HEK293T (cell line): ENCODE measurements around the gene CBX2.

ENCODE experiments used
- CTCF ChIA-PET: fragments of 350-600 bp; formaldehyde crosslinking; extraction: SDS; loops from one replicate; lab custom pipeline; 2021; ENCODE audit warnings: antibody characterized with exemption, inconsistent platforms; lab: Yijun Ruan, JAX
- POLR2A ChIA-PET: fragments of 350-600 bp; formaldehyde crosslinking; extraction: SDS; loops from one replicate; lab custom pipeline; 2020; ENCODE audit warnings: antibody characterized with exemption, inconsistent platforms; lab: Yijun Ruan, JAX
- DNase-seq: peaks from one replicate; pipeline ENCODE4 v3.0.0; 2012; ENCODE audit warnings: mixed read lengths; ENCODE audit errors: extremely low spot score
- ARNT ChIP-seq: fragments of 450-650 bp; IDR thresholded peaks from 2 replicates; pipeline ENCODE4 v1.6.1; 2017; ENCODE audit warnings: mild to moderate bottlenecking
- BHLHE40 ChIP-seq: fragments of 450-650 bp; IDR thresholded peaks from 2 replicates; pipeline ENCODE4 v1.6.1; 2016; ENCODE audit warnings: mild to moderate bottlenecking, moderate library complexity, borderline replicate concordance
- CTBP1 ChIP-seq: fragments of 450-650 bp; IDR thresholded peaks from 2 replicates; pipeline ENCODE4 v1.6.1; 2016; ENCODE audit warnings: borderline replicate concordance
- ELF4 ChIP-seq: fragments of 450-650 bp; IDR thresholded peaks from 2 replicates; pipeline ENCODE4 v1.6.1; 2017; ENCODE audit warnings: antibody characterized with exemption
- FOXA1 ChIP-seq: fragments of 450-650 bp; IDR thresholded peaks from 2 replicates; pipeline ENCODE4 v1.6.1; 2016; ENCODE audit warnings: mild to moderate bottlenecking
- FOXK2 ChIP-seq: fragments of 450-650 bp; IDR thresholded peaks from 2 replicates; pipeline ENCODE4 v1.6.1; 2016; ENCODE audit warnings: mild to moderate bottlenecking
- FOXM1 ChIP-seq: fragments of 450-650 bp; IDR thresholded peaks from 2 replicates; pipeline ENCODE4 v1.6.1; 2017; ENCODE audit warnings: mild to moderate bottlenecking, borderline replicate concordance
- HDGF ChIP-seq: fragments of 450-650 bp; IDR thresholded peaks from 2 replicates; pipeline ENCODE4 v1.6.1; 2017; ENCODE audit warnings: antibody characterized with exemption, borderline replicate concordance
- L3MBTL2 ChIP-seq: fragments of 450-650 bp; conservative IDR thresholded peaks from 2 replicates; pipeline ENCODE4 v1.6.1; 2016; ENCODE audit warnings: mild to moderate bottlenecking
- LEF1 ChIP-seq: fragments of 450-650 bp; IDR thresholded peaks from 2 replicates; pipeline ENCODE4 v1.6.1; 2017; ENCODE audit warnings: mild to moderate bottlenecking, borderline replicate concordance
- NFRKB ChIP-seq: fragments of 450-650 bp; IDR thresholded peaks from 2 replicates; pipeline ENCODE4 v1.6.1; 2016; ENCODE audit warnings: mild to moderate bottlenecking, moderate library complexity
- PKNOX1 ChIP-seq: fragments of 450-650 bp; IDR thresholded peaks from 2 replicates; pipeline ENCODE4 v1.6.1; 2016
- SP1 ChIP-seq: fragments of 450-650 bp; IDR thresholded peaks from 2 replicates; pipeline ENCODE4 v1.6.1; 2017
- SUZ12 ChIP-seq: fragments of 450-650 bp; IDR thresholded peaks from 2 replicates; pipeline ENCODE4 v1.6.1; 2016; ENCODE audit warnings: mild to moderate bottlenecking
- TARDBP ChIP-seq: fragments of 450-650 bp; IDR thresholded peaks from 2 replicates; pipeline ENCODE4 v1.6.1; 2016
- ZNF384 ChIP-seq: fragments of 450-650 bp; IDR thresholded peaks from 2 replicates; pipeline ENCODE4 v1.6.1; 2016

Gene CBX2

GRCh38 chr17:79774561-79774975, 3.4 kb upstream of the CBX2 start:
- no peak for TF ChIP-seq LEF1
- ChIA-PET POLR2A (interaction anchor here (1.1 to 1.2 kb wide), 3 partner anchors 15 to 25 kb away, joined by 3 to 4 read pairs (median 3); partner anchors contain the start of gene CBX8), CTCF (interaction anchor here (0.8 to 2.2 kb wide), 4 partner anchors 29 to 70 kb away, joined by 3 to 9 read pairs (median 4); no protein-coding TSS in a partner anchor)
- DNase-seq, result no peak

DNA sequence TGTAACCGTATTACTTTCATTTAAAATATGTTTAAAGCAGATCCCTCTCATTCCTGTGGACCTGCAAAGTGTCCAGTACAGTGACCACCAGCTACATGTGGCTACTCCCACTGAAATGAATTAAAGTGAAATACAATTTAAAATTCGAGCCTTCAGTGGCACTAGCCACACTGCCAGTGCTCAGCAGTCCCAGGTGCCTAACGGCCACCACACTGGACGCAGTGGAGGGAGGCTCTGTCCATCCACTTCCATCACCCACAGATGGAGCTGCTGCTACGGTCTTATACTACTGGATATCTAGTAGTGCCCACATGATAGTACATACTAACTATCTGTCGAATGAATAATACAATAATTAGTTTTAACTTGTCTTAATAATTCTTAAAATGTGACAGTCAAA, 2.3 kb upstream of the CBX2 start:
- POLR2A ChIA-PET, result interaction anchor here (0.7 to 1.3 kb wide), 5 partner anchors 13 to 217 kb away, joined by 3 to 4 read pairs (median 4); partner anchors contain the start of gene CBX8
- TF ChIP-seq BHLHE40 (no peak), ARNT (no peak), TARDBP (no peak), FOXK2 (no peak), SP1 (no peak)
- CTCF ChIA-PET, result interaction anchor here (1.2 to 2.3 kb wide), 4 partner anchors 14 to 34 kb away, joined by 4 to 9 read pairs (median 5); no protein-coding TSS in a partner anchor
- DNase-seq, result no peak

DNA sequence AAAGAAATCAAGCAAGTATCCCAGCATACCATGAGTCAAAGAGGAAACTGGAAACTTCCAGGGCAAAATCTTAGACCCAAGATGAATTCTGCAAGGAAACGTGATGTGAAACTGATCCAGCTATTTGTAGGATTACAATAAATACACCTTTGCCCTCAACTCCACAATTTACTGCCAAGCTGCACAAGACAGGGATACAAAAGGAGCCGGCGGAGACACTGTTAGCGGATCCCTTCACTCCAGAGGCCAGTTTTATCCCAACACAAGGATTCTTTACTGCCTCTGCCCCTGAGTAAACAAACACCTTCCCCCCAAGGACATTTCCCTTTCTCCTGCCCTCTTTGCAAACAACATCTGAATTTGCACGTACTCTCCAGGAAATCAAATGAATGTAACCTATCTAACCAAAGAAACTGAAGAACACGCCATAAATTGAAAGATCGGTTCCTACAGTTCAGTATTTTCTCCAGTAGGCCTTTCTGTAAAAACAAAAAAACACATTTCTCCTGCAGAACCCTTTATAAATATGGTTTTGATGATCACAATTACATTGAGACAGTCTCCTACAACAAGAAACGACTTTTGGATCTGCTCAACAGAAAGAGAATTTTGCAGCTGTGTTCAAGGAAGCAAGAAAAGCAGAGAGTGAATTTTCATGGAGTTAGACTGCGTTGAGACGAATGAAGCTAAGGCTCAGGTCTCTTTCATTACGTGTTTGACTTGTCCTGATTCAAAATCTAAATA, 1.4 kb upstream of the CBX2 start:
- POLR2A ChIA-PET, result interaction anchor here (0.7 to 3.0 kb wide), 10 partner anchors 9 to 217 kb away, joined by 3 to 13 read pairs (median 4); partner anchors contain the start of gene CBX8
- CTCF ChIA-PET, result interaction anchor here (0.7 to 2.3 kb wide), 6 partner anchors 13 to 59 kb away, joined by 3 to 6 read pairs (median 4); no protein-coding TSS in a partner anchor
- TF ChIP-seq ARNT (0 out of 2 replicates have a peak, but pooled peaks have one; percentile 5), FOXM1 (no peak)
- DNase-seq, result no peak

DNA sequence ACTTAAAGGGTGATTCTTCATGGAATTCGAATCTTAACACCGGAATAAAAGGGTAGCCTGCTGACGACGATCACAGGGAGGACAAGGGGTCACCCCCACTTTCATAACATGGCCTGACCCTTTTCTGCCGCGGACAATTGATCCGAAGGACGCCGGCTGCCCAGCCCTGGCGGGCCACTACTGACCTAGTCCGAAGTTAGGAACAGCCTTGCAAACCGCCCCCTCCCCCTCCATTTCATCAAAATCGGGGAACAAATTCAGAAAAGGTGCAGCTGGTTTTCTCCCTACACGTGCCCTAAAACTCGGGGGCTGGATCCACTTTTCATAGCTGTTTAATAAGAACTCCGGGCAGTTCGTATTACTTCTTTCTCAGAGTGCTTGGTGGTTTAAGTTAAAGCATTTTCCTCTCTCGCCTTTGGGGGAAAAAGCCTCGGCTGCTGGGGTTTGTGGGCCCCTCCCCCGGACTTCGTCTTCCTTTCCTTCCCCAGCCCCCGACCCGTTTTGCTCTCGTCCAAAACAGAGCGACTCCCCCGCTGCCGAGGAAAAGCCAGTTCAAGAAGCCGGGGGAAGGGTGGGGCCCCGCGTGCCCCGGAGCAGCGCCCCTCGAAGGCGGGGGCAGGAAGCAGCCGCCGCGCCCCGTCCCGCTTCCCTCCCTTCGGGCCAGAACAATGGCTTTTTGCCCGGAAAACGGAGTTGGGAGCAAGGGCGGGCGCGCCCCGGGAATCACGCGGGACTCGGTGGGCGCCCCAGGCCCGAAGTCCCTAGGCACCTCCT, 641 bp upstream of the CBX2 start:
- DNase-seq, result no peak
- ChIA-PET CTCF (interaction anchor here (0.7 to 2.3 kb wide), 5 partner anchors 12 to 58 kb away, joined by 3 to 8 read pairs (median 5); no protein-coding TSS in a partner anchor), POLR2A (interaction anchor here (0.7 to 3.0 kb wide), 13 partner anchors 9 to 216 kb away, joined by 3 to 13 read pairs (median 4); partner anchors contain the start of genes CBX4 and CBX8)
- TF ChIP-seq L3MBTL2 (peak; percentile 88), FOXM1 (peak; percentile 45; the same call in 1 of the 2 replicates), PKNOX1 (no peak), NFRKB (no peak), ELF4 (no peak)

GRCh38 chr17:79778504-79779083, 646 bp downstream of the CBX2 start:
- TF ChIP-seq CTBP1, result no peak
- TF ChIP-seq SP1, result no peak
- TF ChIP-seq ARNT, result no peak
- 0 out of 2 replicates have a peak, but pooled peaks have one; percentile 30 for TF ChIP-seq FOXM1
- TF ChIP-seq LEF1, result no peak
- TF ChIP-seq NFRKB, result no peak
- TF ChIP-seq FOXA1, result no peak
- no peak for TF ChIP-seq PKNOX1
- TF ChIP-seq ZNF384, result peak; percentile 95
- TF ChIP-seq TARDBP, result no peak
- TF ChIP-seq L3MBTL2, result peak; percentile 31; the same call in 1 of the 2 replicates
- TF ChIP-seq ELF4, result no peak
- no peak for TF ChIP-seq SUZ12
- no peak for TF ChIP-seq BHLHE40
- no peak for TF ChIP-seq FOXK2
- no peak for TF ChIP-seq HDGF
- peak; percentile 49 for DNase-seq
- CTCF ChIA-PET, result interaction anchor here (0.7 to 2.3 kb wide), 6 partner anchors 9 to 37 kb away, joined by 3 to 8 read pairs (median 4); partner anchors contain the start of gene CBX8
- POLR2A ChIA-PET, result interaction anchor here (0.6 to 3.0 kb wide), 16 partner anchors 9 to 388 kb away, joined by 3 to 13 read pairs (median 4); partner anchors contain the start of genes CBX4 and CBX8

DNA sequence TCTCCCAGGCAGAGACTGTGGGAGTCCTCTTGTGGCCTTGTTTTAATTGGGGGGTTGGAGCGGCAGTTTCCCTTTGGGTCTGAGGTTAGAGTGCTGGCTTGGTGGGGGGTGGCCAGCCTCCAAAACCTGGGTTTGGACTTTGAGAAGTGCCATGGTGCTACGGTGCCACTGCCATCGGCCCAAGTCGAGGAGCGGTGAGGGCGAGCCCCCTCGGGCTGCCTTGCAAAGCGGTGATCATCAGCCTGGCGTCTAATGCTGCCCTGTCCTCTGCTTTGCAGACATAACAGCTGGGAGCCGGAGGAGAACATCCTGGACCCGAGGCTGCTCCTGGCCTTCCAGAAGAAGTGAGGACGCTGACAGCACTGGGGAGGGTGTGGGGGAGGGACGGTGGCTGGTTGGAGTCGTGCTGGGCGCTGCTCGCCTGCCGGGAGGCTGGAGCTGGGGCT, 1.2 kb downstream of the CBX2 start:
- TF ChIP-seq TARDBP, result no peak
- TF ChIP-seq PKNOX1, result no peak
- no peak for TF ChIP-seq BHLHE40
- no peak for TF ChIP-seq ELF4
- no peak for TF ChIP-seq SP1
- TF ChIP-seq CTBP1, result no peak
- no peak for TF ChIP-seq FOXM1
- no peak for TF ChIP-seq SUZ12
- TF ChIP-seq FOXA1, result no peak
- no peak for TF ChIP-seq ARNT
- no peak for TF ChIP-seq L3MBTL2
- no peak for TF ChIP-seq HDGF
- no peak for TF ChIP-seq FOXK2
- TF ChIP-seq LEF1, result no peak
- no peak for TF ChIP-seq ZNF384
- TF ChIP-seq NFRKB, result no peak
- peak; percentile 33 for DNase-seq
- POLR2A ChIA-PET, result interaction anchor here (0.6 to 3.0 kb wide), 16 partner anchors 8 to 387 kb away, joined by 3 to 13 read pairs (median 4); partner anchors contain the start of genes CBX4 and CBX8
- CTCF ChIA-PET, result interaction anchor here (0.7 to 2.3 kb wide), 6 partner anchors 8 to 37 kb away, joined by 3 to 8 read pairs (median 4); partner anchors contain the start of gene CBX8
